K562 (cell line): Measurements from ENCODE around the gene ZNF618. TPM values are rescaled to one million over a fixed set of nuclear protein-coding genes. Genes with fewer than 3 reads are reported as not detected.

Experiments used
- ATAC-seq: fragments of 200-7000 bp; cut with Tn5 transposase; 3 replicates; pipeline ENCODE4 v1.9.1; 2020; ENCODE audit warnings: moderate library complexity
- BruUV-seq: library from RNA; stranded (reverse); fragments of 400-500 nt; replicated peaks from 2 replicates; lab custom pipeline; 2021; lab: Mats Ljungman, UMichigan
- CTCF ChIA-PET: fragments of 300-600 bp; formaldehyde crosslinking; extraction: SDS; loops from one replicate; lab custom pipeline; 2021; ENCODE audit warnings: low intra/inter-chr PET ratio; lab: Yijun Ruan, JAX
- POLR2A ChIA-PET: fragments of 300-600, 350-650 bp; sonication (Branson Sonifier 250); formaldehyde crosslinking; extraction: SDS; loops from one replicate; lab custom pipeline; 2021; ENCODE audit warnings: antibody characterized with exemption, inconsistent platforms; lab: Yijun Ruan, JAX
- DNase-seq, 4 experiments: peaks; one replicate each; pipeline versions ENCODE4 v3.0.0 to v3.0.0-alpha.2; 2011 to 2018; ENCODE audit warnings: low spot score in 3 of 4, mixed read lengths in 3 of 4; ENCODE audit errors: extremely low read depth in 1 of 4
- FAIRE-seq: peaks from 2 replicates; lab custom pipeline; 2011; peaks lifted over from hg19 to GRCh38; lab: Jason Lieb, UNC
- H2AFZ ChIP-seq: 2 replicates; pipeline ENCODE4 v1.6.0; 2011; ENCODE audit warnings: low read depth, low read length, control low read depth, inconsistent platforms
- H3K27ac ChIP-seq: fragments of 200-600 bp; 3 replicates; pipeline ENCODE4 v1.8.0; 2011; ENCODE audit warnings: low read depth, mild to moderate bottlenecking, control low read depth, inconsistent platforms, low read length, moderate library complexity, mixed read lengths; ENCODE audit errors: extremely low read depth
- H3K27me3 ChIP-seq, 2 experiments: fragments of 300-600 bp in 1 of 2; 2 replicates in 1 of 2; 3 replicates in 1 of 2; pipeline versions ENCODE4 v1.6.0 to v1.8.0; 2011; ENCODE audit warnings: inconsistent platforms in 2 of 2, low read length in 2 of 2, mild to moderate bottlenecking in 1 of 2, mixed read lengths in 1 of 2, moderate library complexity in 1 of 2; ENCODE audit not compliant: control insufficient read depth in 2 of 2, insufficient read depth in 2 of 2
- H3K36me3 ChIP-seq: fragments of 300-600 bp; 3 replicates; pipeline ENCODE4 v1.8.0; 2011; ENCODE audit warnings: mild to moderate bottlenecking, low read length, inconsistent platforms; ENCODE audit not compliant: control insufficient read depth, insufficient read depth
- H3K4me1 ChIP-seq, 2 experiments: fragments of 200-600 bp in 1 of 2; replicated peaks in 1 of 2; 2 replicates in 1 of 2; 3 replicates in 1 of 2; pipeline versions ENCODE4 v1.5.1 to v1.8.0; 2011; ENCODE audit warnings: inconsistent platforms in 2 of 2, low read length in 2 of 2, mild to moderate bottlenecking in 1 of 2, mixed read lengths in 1 of 2, moderate library complexity in 1 of 2; ENCODE audit not compliant: control insufficient read depth in 2 of 2, insufficient read depth in 2 of 2
- H3K4me2 ChIP-seq: 2 replicates; pipeline ENCODE4 v1.6.1; 2011; ENCODE audit warnings: low read length, control low read depth, inconsistent platforms, mixed read lengths; ENCODE audit not compliant: insufficient read depth
- H3K4me3 ChIP-seq: fragments of 200-600 bp; sonication (generic), shearing (Covaris generic); 2 replicates; pipeline ENCODE4 v1.5.1; 2016; ENCODE audit warnings: control low read depth, inconsistent platforms
- H3K79me2 ChIP-seq: fragments of 200-600 bp; 3 replicates; pipeline ENCODE4 v1.8.0; 2011; ENCODE audit warnings: low read length, inconsistent platforms; ENCODE audit not compliant: control insufficient read depth, insufficient read depth
- H3K9ac ChIP-seq, 2 experiments: 2 replicates each; pipeline versions ENCODE4 v1.6.0 to v1.6.1; 2011; ENCODE audit warnings: low read depth in 2 of 2, low read length in 2 of 2, control low read depth in 1 of 2, inconsistent platforms in 1 of 2, mild to moderate bottlenecking in 1 of 2, mixed read lengths in 1 of 2; ENCODE audit not compliant: insufficient read depth in 1 of 2
- H3K9me1 ChIP-seq: one replicate; pipeline ENCODE4 v1.6.0; 2011; ENCODE audit warnings: inconsistent platforms, mild to moderate bottlenecking, low read length, moderate library complexity; ENCODE audit not compliant: control insufficient read depth, insufficient read depth
- H3K9me3 ChIP-seq: replicated peaks from 2 replicates; pipeline ENCODE4 v1.5.1; 2011; ENCODE audit warnings: low read depth, low read length, inconsistent platforms; ENCODE audit not compliant: control insufficient read depth, insufficient read depth
- H4K20me1 ChIP-seq: replicated peaks from 2 replicates; pipeline ENCODE4 v1.6.1; 2011; ENCODE audit warnings: low read length, inconsistent platforms, mixed read lengths; ENCODE audit not compliant: control insufficient read depth, insufficient read depth
- CHD1 ChIP-seq: fragments of 200-600 bp; sonication (generic); IDR thresholded peaks from one replicate; pipeline ENCODE4 v1.6.1; 2012; ENCODE audit warnings: mild to moderate bottlenecking, moderate library complexity, low read length, inconsistent platforms
- MCM2 ChIP-seq: fragments of 450-650 bp; IDR thresholded peaks from 2 replicates; pipeline ENCODE4 v1.6.1; 2017; ENCODE audit warnings: low read depth, mild to moderate bottlenecking
- MEIS2 ChIP-seq: fragments of 450-650 bp; IDR thresholded peaks from 2 replicates; pipeline ENCODE4 v1.6.1; 2014; ENCODE audit warnings: mild to moderate bottlenecking; ENCODE audit not compliant: partially characterized antibody
- NKRF ChIP-seq: fragments of 450-650 bp; IDR thresholded peaks from 2 replicates; pipeline ENCODE4 v1.6.1; 2016; ENCODE audit warnings: borderline replicate concordance
- PKNOX1 ChIP-seq: fragments of 450-650 bp; IDR thresholded peaks from 2 replicates; pipeline ENCODE4 v1.6.1; 2016
- PTRF ChIP-seq: fragments of 450-650 bp; IDR thresholded peaks from 2 replicates; pipeline ENCODE4 v1.6.1; 2016; ENCODE audit warnings: mild to moderate bottlenecking, missing genetic modification characterization, missing compliant biosample characterization
- RNF2 ChIP-seq: sonication (generic); IDR thresholded peaks from 2 replicates; pipeline ENCODE4 v1.6.1; 2016
- TEAD2 ChIP-seq: fragments of 450-650 bp; IDR thresholded peaks from 2 replicates; pipeline ENCODE4 v1.6.1; 2016; ENCODE audit warnings: missing genetic modification characterization, control low read depth, missing compliant biosample characterization
- ZBTB9 ChIP-seq: fragments of 450-650 bp; formaldehyde crosslinking; IDR thresholded peaks from 2 replicates; pipeline ENCODE4 v1.4.0; 2020; ENCODE audit warnings: mild to moderate bottlenecking, moderate library complexity
- ZNF639 ChIP-seq, 2 experiments: fragments of 200-800 bp in 1 of 2; sonication (Bioruptor generic) in 1 of 2; sonication (generic) in 1 of 2; formaldehyde crosslinking in 1 of 2; IDR thresholded peaks in 1 of 2; conservative IDR thresholded peaks in 1 of 2; 2 replicates each; pipeline versions ENCODE4 v1.5.0 to v1.6.1; 2016 to 2020; ENCODE audit warnings: missing compliant biosample characterization in 1 of 2, missing genetic modification characterization in 1 of 2, missing genetic modification reagents in 1 of 2
- WGBS: fragments of 100-300 bp; shearing (Covaris generic); methylation state at CpG from one replicate; pipeline ENCODE4 v1.1.6; 2016; ENCODE audit warnings: low coverage, mixed read lengths; ENCODE audit not compliant: insufficient coverage; ENCODE audit errors: missing lambda C conversion rate; 5-methylcytosine and 5-hydroxymethylcytosine counted together
- in situ Hi-C: fragments of 300-500 bp; cut with MboI; formaldehyde crosslinking; loops from 4 replicates; pipeline ENCODE4 v1.15.0; 2018; ENCODE audit warnings: inconsistent platforms, mixed read lengths
- intact Hi-C: fragments of 100-400 bp; cut with micrococcal nuclease; formaldehyde crosslinking; loops from 2 replicates; pipeline ENCODE4 v1.14.2; 2022
- polyA plus RNA-seq, 8 experiments: library from polyadenylated mRNA; depleted of rRNA in 4 of 8; stranded (reverse) in 5 of 8; unstranded in 3 of 8; fragments of >200 nt; fragmentation: Nextera tagmentation in 2 of 8; fragmentation: Illumina TruSeq in 1 of 8; extraction: Ambion mirVana in 2 of 8; extraction: Trizol in 1 of 8; gene quantifications; 2 replicates each; pipeline versions ENCODE4 v1.2.1 to v1.2.3, GENCODE V29; 2011 to 2014; ENCODE audit warnings: inconsistent platforms in 1 of 8, missing spikeins in 1 of 8
- total RNA-seq, 7 experiments: library from RNA; depleted of rRNA in 6 of 7; stranded (reverse); fragments of >200 nt in 6 of 7; fragmentation: Illumina TruSeq in 2 of 7; extraction: Trizol in 2 of 7; gene quantifications; 2 replicates each; pipeline versions ENCODE4 v1.2.1 to v1.2.3, GENCODE V29; 2011 to 2021; ENCODE audit warnings: low replicate concordance in 1 of 7

Gene ZNF618
- total and polyA plus RNA-seq, 9 of the 15 experiments (the other 6 are each of a cell fraction or from before 2014, with no cell fraction given): 0.08 to 13.7 (median 3.4) TPM

GRCh38 chr9:114006931-114007691, 131.0 kb downstream of the ZNF618 start:
- no peak overlapping the region for H2AFZ ChIP-seq
- POLR2A ChIA-PET: interaction anchor here (0.6 kb wide), 1 partner anchor 26 kb away, joined by 4 read pairs; no protein-coding TSS in a partner anchor
- no TSS peak for BruUV-seq
- no peak for ATAC-seq
- CTCF ChIA-PET: no interaction called here
- no peaks in the 10 kb centered on the region for H4K20me1 ChIP-seq
- no peak overlapping the region for H3K9ac ChIP-seq
- TF ChIP-seq CHD1: no peak
- TF ChIP-seq ZBTB9 (CRISPR knock-in tag): no peak
- no peak for TF ChIP-seq PKNOX1
- TF ChIP-seq NKRF: no peak
- no peak for TF ChIP-seq RNF2
- TF ChIP-seq ZNF639 (CRISPR knock-in tag; conservative IDR thresholded peaks at IDR 0.05 in 1 of 2, IDR thresholded peaks at IDR 0.05 in 1 of 2): no peak
- no peak for TF ChIP-seq TEAD2
- TF ChIP-seq PTRF: no peak
- no peak for TF ChIP-seq MEIS2
- no peak for TF ChIP-seq MCM2
- H3K27ac ChIP-seq: no peak overlapping the region
- no peaks in the 10 kb centered on the region for H3K27me3 ChIP-seq
- intact Hi-C loops (no loop called here), in situ Hi-C loops (no loop called here)
- H3K4me2 ChIP-seq: no peak overlapping the region
- no peak for FAIRE-seq
- no peaks in the 10 kb centered on the region for H3K4me1 ChIP-seq
- DNase-seq: no peak
- no peaks in the 10 kb centered on the region for H3K79me2 ChIP-seq
- no peaks in the 10 kb centered on the region for H3K9me3 ChIP-seq
- H3K4me3 ChIP-seq: no peak overlapping the region
- peaks cover 6% of the 10 kb centered on the region; the same call in 1 of the 3 replicates for H3K36me3 ChIP-seq
- WGBS: 47% methylated on average over 9 of the region's 10 CpGs
- H3K9me1 ChIP-seq: no peaks in the 10 kb centered on the region
